HG03175 (cell line): Measurements from ENCODE around the gene STX19.
A peak's percentile ranks its signal among the peaks of the same experiment; 100 is the strongest.
"Not testable (repeated sequence)": the region's sequence is repeated elsewhere in the genome, so short reads cannot be mapped to it uniquely, and the experiment has no call there.

Source experiments
- ATAC-seq: cut with Tn5 transposase; IDR thresholded peaks from one replicate; pipeline ENCODE4 v1.9.1; 2021; ENCODE audit warnings: mild to moderate bottlenecking, moderate library complexity; ENCODE audit not compliant: unreplicated experiment

Gene STX19, protein sequence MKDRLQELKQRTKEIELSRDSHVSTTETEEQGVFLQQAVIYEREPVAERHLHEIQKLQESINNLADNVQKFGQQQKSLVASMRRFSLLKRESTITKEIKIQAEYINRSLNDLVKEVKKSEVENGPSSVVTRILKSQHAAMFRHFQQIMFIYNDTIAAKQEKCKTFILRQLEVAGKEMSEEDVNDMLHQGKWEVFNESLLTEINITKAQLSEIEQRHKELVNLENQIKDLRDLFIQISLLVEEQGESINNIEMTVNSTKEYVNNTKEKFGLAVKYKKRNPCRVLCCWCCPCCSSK

DNA sequence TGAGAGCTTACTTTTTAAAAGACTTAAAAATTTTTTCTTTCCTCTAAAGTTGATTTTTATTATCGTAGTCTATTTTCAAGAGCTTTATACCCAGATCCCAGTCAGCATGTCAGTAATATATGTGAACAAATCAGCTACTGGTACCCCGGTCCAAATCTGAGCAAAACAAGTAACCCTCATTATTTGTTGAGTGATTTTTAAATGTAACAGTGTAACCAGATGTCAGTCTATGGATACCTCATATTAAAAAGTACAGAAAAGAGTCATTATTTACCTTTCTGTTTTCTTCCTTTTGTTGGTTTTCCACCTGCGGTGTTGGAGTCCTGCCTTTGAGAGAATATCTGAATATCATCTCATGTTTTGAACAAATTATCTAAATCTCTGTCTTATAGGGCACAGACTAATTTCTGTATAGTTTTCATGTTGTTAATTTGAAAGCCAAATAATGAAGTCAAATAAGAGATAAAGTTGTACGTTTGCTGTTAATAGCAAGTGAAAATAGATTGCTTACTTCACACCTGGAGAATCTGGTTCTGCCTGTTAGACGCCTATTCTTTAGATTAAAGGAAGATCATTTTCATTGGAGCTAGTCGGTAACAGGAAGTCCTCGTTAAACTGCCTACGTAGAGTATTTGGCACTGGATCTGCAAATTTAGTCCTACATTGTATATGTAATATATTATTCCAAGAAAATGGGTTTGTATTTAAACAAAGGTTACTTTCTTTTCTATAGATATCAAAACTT, at the start of gene STX19:
Gene STX19 (minus strand): TSS at position 505 of the 745 bp plus-strand sequence. CDS start 13,328 bp downstream, outside the sequence.
- ATAC-seq = no peak

DNA sequence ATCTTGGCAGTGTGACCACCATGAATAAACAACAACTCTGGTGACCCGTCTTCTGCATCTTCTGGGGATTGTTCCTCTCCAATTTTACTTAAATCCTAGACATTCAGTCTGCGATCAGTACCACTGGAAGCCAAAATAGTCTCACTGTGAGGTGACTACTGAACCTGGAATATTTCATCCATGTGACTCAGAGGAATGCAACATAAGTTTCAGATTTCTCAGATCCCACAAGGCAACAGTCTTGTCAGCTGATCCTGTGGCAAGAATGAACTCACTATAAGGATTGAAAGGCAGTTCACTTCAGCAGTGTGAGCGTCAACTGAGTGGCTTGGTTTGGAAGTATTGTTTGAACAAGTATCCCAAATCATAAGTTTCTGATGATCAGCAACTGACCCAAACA, 47.7 kb upstream of the STX19 start:
- ATAC-seq = no peak

DNA sequence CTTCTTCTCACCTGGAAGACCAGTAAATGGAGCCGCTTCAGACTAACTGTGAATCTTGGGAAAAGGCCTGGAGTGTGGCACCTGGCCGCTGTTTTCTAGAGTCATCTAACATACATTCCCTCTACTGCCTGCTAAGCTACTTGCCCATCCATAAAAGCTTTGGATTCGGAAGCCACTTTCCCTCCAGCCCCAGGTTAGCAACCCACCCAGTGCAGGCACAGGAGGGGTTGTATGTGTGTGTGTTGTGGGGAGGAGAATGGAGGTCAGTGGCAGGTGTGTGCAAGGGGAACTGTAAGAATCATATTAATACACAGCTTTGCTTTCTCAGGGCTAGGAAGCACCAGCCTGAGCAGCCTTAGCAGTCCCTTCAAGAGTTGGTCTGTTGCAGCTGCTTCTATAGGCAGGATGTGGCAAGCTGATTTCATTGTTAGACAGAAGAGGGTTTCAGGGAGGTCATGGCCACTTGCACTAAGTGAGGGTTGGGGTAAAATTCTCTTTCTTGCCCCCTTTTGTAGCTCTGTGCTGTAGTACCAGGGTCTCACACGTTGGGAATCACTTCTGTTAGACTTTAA, 43.4 kb upstream of the STX19 start:
- ATAC-seq = peak; percentile 78

DNA sequence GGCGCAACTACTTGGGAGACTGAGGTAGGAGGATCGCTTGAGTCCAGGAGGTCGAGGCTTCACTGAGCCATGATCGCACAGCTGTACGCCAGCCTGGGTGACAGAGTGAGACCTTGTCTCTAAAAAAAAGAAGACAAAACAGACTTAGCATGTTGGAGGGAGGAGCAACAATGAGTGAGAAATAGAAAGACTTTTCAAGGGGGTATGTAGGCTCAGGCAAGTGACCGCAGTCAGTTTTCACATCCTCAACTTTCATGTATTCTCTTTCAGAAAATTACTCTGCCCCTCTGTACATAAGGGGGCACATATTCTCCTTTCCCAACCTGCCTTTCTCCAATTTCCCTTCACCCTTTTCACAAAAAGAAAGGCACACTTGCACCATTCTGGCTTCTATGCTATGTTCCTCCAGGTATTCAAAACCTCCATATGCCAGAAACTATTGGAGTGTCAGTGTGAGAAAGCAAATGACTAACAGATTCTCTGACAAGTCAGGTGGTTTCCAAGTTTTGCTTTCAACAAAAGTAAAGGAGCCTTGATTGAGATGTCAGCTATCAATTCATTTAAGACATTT, 42.0 kb upstream of the STX19 start:
- peak; percentile 79 for ATAC-seq

DNA sequence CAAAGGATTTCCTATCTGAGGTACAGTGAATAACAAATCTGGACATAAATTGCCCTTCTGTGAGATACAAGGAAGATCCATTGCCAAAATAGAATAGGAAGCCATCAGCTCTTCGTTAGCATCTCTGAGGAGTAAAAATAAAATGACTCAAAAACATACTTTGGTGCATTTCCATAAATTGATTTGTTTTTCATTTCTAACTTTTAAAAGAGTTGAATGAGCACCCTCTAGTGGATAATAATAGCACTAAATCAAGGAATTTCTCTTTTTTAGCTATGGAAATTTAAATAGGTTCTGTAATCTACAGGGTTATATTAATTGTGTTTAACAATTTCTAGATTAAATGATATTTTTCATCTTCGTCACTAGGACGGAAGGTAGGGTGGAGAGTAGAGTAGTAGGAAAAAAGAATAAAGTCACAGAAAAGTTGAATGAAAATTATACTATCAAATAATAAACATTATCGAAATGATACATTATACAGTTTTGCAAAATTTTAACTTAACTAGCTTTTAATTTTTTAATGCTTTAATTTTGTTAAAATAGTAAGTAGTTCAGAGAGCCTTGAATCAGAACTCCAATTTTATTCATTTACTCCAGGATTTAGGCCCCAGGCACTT, 40.9 kb upstream of the STX19 start:
- no peak for ATAC-seq

DNA sequence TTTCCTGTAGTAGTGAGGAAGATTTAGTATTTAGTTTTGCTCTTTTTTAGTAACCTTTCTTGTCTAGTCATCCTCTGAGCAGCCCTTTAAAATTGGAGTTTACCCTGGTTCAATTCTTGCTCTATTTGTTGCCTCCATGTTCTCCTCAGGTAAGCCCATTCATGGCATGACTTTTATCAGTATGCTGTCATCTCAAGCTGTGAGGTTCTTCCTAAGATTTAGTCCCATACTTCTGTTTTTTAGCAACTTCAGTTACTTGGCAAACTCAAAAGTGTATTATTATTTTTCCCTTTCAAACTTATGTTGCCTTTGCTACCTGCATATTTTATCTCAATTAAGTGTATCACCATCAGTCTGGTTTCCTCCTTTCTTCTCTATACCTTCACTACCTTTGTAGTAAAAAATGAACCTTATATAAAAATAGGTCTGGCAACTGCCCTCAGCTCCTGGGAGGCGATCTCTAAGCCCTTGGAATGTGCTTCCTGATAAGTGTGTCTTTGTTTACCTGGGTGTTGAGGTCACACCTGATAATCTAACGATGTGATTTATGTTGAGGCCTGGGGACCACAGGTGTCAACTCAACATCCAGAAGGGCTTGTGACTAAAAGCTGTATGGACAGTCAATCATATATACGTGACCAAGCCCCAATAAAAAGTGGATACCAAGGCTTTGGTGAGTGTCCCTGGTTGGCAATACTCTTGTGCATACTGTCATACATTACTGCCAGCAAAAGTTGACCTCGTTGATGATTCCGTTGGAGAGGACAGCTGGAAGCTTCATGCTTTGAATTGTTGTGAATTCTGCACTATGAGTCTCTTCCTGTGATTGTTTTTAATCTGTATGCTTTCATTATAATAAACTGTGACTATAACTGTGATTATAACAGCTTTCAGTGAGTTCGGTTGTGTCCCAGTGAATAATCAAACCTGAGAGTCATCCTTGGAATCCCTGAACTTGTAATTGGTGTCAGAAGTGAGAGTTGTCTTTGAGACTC, 38.4 kb upstream of the STX19 start:
- no peak for ATAC-seq

DNA sequence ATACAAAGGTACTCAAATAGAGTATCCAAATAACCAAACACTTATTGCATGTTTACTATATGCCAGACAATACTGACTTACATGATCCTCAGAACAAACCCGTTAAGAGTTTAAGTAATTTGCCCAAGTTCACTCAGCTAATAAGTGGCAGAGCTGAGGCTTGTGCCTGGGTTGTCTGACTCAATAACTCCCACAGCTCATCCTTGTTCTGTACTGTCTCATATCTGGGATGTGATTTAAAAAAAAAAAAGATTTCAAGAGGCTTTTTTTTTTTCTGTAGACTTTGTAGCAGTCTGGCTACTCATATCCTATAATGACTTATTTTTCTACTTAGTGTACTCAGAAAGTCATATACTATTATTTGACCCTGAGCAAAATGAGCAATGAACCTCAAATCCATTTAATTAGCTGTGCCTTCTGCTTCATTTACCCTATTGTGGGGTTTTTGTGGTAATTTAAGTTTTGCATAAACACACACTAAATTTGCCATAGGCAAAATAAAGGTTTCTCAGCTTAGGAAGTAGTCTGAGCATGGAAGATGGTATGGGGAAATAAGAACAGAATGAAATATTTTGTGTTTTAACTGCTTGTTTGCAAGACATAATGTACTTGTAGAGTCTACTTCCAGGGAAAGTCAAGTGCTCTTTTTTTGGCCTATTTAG, 37.6 kb upstream of the STX19 start:
- ATAC-seq = no peak

DNA sequence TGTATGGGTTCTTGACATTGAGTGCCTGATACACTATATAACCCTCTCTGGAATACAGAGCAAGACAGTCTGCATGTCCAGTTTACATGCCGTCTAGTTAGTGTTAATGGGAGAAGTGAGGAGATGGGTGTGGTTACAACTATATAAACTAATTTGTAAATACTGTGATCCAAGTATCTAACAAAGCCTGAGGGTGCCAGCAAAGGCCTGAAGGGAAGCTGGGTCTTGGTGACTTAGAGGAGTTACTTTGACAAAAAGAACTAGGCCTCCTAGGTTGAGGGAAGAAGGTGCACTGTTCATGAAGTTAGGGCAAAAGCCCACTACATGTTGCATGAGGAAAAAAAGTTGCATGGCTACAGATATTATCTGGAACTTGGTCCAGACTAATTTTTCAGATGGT, 36.7 kb upstream of the STX19 start:
- ATAC-seq = no peak

DNA sequence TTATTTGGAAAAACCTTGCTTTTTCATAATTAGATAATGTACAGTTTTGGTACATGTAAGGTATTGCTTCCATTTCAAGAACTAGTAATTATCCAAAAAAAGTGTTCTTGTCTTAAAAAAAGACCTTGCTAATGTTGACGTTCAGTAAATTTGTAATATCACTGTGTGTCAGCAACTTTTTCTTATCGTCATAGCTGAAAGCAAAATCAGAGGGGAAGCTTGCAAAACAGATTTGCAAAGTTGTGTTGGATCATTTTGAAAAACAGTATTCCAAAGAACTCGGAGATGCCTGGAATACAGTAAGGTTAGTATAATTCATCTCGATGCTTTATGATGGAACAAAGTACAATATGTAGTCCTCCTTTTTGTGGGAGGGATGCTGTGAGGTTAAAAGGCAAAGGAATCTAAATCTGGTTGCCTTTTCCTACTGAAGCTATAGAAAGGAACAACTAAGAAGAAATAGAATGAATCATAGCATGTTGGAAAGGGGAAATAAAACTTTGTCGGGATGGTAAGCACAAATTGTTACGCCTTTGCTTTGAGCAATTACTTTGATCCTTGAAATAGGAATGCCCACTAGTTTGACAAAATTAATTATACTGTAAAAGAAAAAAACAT, 36.0 kb upstream of the STX19 start:
- no peak for ATAC-seq

DNA sequence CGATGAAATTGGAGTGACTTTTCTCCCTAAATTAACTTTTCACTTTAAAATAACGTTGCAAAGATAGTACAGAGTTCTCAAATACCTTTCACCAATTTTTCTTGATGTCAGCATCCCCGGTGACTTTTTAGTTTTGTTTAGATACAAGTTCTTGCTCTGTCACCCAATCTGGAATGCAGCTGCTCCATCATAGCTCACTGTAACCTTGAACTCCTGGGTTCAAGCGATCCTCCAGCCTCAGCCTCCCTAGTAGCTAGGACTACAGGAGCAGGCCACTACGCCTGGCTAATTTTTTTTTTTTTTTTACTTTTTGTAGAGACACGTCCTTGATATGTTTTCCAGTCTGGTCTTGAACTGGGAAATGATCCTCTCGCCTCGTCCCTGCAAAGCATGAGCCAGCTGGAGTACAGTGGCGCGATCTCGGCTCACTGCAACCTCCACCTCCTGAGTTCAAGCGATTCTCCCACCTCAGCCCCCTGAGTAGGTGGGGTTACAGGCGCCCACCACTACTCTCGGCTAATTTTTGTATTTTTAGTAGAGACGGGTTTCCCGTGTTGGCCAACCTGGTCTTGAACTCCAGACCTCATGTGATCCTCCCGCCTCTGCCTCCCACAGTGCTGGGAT, 35.2 kb upstream of the STX19 start:
- ATAC-seq = no peak

DNA sequence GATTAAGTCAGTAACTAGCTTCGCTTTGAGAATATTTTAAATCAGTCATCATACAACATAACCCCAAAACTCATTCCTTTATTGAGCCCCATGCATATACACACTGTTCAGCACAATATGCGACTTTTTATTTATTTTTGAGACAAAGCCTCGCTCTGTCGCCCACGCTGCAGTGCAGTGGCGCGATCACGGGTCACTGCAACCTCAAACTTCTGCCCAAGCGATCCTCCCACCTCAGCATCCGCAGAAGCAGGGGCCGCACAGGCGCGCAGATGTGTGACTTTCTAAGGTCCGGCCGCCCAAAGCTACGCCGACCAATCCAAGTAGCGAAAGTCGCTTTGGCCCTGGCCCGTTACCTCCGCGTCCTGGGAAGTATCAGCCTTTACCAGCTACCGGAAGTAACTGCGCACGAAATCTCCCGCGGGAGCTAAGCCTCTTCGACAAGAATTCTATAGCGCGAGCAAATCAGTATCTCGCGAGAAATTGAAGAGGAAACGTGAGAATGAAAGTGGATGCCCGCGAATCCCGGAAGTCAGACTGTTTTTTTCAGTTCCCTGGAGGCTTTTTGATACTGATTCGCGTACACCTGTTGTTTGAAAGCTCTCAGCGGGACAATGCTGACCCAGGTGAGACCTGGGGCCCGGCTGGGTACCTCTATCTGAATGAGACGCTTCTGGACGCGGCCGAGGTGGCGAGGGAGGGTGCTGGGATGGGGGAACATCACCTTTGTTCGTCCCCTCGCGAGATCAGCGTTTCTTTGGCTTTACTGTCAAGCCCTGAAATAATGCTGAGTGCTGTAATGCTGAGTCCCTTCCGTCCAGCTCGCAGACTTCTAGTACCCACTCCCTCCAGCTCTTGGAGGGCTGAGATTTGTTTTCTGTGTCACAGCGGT, 34.4 kb upstream of the STX19 start, which contains the start of the genes DHFR2 and NSUN3:
Gene DHFR2 (minus strand): TSS at position 404 of the 892 bp plus-strand sequence. CDS start 1,405 bp downstream, outside the sequence.
Gene NSUN3 (plus strand): TSS at position 549 of the 892 bp plus-strand sequence. CDS start 66 bp downstream, at position 615.
- ATAC-seq = peak; percentile 92

DNA sequence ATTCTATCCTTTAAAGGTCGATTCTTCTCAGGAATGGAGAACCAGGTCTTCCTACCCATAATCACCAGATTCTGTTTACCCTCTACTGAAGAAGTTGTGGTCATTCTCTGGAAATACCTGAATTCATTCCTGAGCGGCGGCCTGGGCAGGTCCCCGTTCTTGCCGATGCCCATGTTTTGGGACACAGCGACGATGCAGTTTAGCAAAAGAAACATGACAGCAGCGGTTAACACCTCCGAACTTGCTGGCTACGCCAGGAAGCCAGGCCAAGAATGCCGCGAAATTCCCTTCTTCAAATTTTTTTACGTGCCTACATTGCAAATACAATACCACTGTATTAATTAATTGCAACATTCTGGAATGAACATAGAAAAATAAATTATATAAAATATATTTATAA, 32.9 kb upstream of the STX19 start:
- no peak for ATAC-seq

DNA sequence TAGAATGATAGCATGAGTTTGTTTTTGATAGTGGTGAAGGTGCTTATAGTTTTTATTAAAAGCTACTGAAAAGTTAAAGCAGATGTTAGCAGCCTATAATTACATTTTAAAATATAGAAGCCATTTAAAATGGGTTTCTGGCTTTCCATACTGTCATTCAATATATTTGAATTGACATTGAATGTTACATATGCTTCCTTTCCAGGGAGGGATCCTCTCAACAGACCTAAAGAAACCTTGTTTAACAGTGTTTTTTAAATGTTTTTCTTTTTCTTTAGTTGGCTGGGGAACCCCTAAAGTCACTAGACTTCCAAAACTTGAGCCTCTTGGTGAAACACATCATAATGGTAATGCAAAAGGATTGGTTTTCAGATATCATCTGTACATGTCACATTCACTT, 22.1 kb upstream of the STX19 start:
- no peak for ATAC-seq

DNA sequence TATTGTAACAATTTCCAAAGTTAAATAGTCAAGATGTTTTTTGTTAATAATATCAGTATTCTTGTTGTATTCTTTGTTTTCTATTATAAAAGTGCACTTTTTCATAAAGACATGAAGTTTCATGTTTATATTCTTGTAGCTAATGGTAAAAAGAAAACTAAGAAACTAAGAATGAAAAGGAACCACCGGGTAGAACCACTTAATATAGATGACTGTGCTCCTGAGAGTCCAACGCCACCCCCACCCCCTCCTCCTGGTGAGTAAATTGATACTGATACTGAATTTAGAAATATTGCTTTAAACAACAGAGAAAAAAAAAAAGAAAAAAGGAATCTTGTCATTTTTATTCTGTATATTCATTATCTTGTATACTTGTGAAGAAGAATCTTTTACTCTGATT, 20.9 kb upstream of the STX19 start:
- ATAC-seq = no peak

DNA sequence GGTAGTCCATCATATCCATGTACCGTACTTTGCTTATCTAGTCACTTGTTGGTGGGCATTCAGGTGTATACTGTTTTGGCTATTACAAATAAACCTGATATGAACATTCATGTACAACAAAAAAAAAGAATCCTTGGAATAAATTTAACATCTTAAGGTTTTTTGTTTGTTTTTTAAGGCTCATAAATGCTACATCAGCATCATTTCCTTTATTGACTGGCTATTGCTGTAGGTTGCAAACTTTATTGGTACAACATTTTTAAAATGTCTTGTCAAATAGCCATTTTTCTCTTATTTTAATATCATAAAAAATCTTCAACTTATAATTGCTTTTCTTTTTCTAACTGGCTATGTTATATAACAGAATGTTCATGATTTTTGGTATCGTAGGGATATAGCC, 18.1 kb upstream of the STX19 start:
- ATAC-seq = no peak

DNA sequence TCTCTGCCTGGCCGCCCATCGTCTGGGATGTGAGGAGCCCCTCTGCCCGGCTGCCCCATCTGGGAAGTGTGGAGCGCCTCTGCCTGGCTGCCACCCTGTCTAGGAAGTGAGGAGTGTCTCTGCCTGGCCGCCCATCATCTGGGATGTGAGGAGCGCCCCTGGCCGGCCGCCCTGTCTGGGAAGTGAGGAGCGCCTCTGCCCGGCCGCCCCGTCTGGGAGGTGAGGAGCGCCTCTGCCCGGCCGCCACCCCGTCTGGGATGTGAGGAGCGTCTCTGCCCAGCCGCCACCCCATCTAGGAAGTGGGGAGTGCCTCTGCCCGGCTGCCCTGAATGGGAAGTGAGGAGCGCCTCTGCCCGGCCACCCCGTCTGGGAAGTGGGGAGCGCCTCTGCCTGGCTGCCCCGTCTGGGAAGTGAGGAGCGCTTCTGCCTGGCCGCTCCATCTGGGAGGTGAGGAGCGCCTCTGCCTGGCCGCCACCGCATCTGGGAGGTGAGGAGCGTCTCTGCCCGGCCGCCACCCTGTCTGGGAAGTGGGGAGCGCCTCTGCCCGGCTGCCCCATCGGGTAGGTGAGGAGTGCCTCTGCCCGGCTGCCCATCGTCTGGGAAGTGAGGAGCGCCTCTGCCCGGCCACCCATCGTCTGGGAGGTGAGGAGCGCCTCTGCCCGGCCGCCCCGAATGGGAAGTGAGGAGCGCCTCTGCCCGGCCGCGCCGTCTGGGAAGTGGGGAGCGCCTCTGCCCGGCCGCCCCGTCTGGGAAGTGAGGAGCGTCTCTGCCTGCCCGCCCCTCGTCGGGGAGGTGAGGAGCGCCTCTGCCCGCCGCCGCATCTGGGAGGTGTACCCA, 15.9 kb upstream of the STX19 start:
- not testable (repeated sequence) for ATAC-seq

DNA sequence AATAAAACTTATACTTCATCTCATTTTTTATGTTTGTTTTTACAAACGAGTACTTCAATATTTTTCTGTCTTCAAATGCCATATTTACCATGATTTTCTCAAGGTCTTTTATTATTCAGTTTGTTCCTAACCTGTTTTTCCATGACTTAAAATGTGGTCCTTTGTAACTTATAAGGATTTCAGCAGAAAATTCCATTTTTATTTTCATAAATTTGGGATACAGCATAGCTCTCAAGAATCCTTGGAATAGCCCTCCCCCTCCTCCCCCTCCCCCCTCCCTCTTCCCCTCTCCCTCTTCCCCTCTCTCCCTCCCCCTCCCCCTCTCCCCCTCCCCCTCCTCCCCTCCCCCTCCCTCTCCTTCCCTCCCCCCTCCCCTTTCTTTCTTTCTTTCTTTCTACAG, 14.9 kb upstream of the STX19 start:
- ATAC-seq = no peak
